Fibroblast of lung (primary cell): Measurements from ENCODE around the gene PRIM1.
"Not testable (repeated sequence)": the region's sequence is repeated elsewhere in the genome, so short reads cannot be mapped to it uniquely, and the experiment has no call there.

ENCODE experiments used
- CTCF ChIP-seq, 2 donors: IDR thresholded peaks in 1 of 2; conservative IDR thresholded peaks in 1 of 2; 1 replicate in 1 of 2; 2 replicates in 1 of 2; pipeline ENCODE4 v1.5.1; 2011 to 2012; ENCODE audit warnings: low read length in 2 of 2, control low read depth in 1 of 2, inconsistent platforms in 1 of 2, low read depth in 1 of 2, mild to moderate bottlenecking in 1 of 2
- EZH2 ChIP-seq: IDR thresholded peaks from 2 replicates; pipeline ENCODE4 v1.5.1; 2012; ENCODE audit warnings: low read length, control low read depth, mild to moderate bottlenecking; ENCODE audit errors: missing control alignments

GRCh38 chr12:56726196-56726675 lies 25.9 kb downstream of the PRIM1 start:
- not testable (repeated sequence) for TF ChIP-seq CTCF (conservative IDR thresholded peaks at IDR 0.05 in 1 of 2, IDR thresholded peaks at IDR 0.05 in 1 of 2; ENCODE audit: low read depth in 1 of 2, low read length in 2 of 2); EZH2
